ENCODE measurements around the gene GRAMD1A.

- no peak for TF ChIP-seq CTCF (IDR thresholded peaks at IDR 0.05 in 4 of 5, conservative IDR thresholded peaks at IDR 0.05 in 1 of 5)
- TF ChIP-seq POLR2A (IDR thresholded peaks at IDR 0.05), result no peak
Observed at GRCh38 chr19:35062942-35063341, 62.8 kb downstream of the GRAMD1A start.

All from gastrocnemius medialis (tissue), 4 donors.